GM12878 (cell line): Measurements from ENCODE around the gene NFE2. TPM values are rescaled to one million over a fixed set of nuclear protein-coding genes. Genes with fewer than 3 reads are reported as not detected.

Experiments used
- ATAC-seq: fragments of 200-7000 bp; cut with Tn5 transposase; 3 replicates; pipeline ENCODE4 v1.9.1; 2020; ENCODE audit warnings: mild to moderate bottlenecking, moderate library complexity
- BruUV-seq: library from RNA; stranded (reverse); fragments of 400-500 nt; replicated peaks from 2 replicates; lab custom pipeline; 2021; lab: Mats Ljungman, UMichigan
- CTCF ChIA-PET: fragments of 300-600 bp; sonication (Branson Sonifier 250); formaldehyde crosslinking; extraction: SDS; loops from one replicate; lab custom pipeline; 2021; ENCODE audit warnings: inconsistent platforms; lab: Yijun Ruan, JAX
- POLR2A ChIA-PET: fragments of 350-600 bp; formaldehyde crosslinking; extraction: SDS; loops from one replicate; lab custom pipeline; 2021; ENCODE audit warnings: inconsistent platforms; lab: Charles Lee
- RAD21 ChIA-PET: fragments of 300-600 bp; sonication (Branson Sonifier 250); formaldehyde crosslinking; loops from one replicate; lab custom pipeline; 2023; ENCODE audit warnings: antibody characterized with exemption; ENCODE audit not compliant: unreplicated experiment; lab: Charles Lee
- SMC1A ChIA-PET: fragments of 300-600 bp; sonication (Branson Sonifier 250); formaldehyde crosslinking; loops from one replicate; lab custom pipeline; 2023; ENCODE audit not compliant: unreplicated experiment, uncharacterized antibody; lab: Charles Lee
- DNase-seq: peaks from one replicate; pipeline ENCODE4 v3.0.0-alpha.2; 2011; ENCODE audit warnings: low read depth, low spot score
- FAIRE-seq: peaks from 3 replicates; lab custom pipeline; 2011; peaks lifted over from hg19 to GRCh38; lab: Jason Lieb, UNC
- H2AFZ ChIP-seq: 2 replicates; pipeline ENCODE4 v1.6.0; 2011; ENCODE audit warnings: low read depth, low read length, control low read depth; ENCODE audit not compliant: control insufficient read depth
- H3K27ac ChIP-seq: 2 replicates; pipeline ENCODE4 v1.5.1; 2011; ENCODE audit warnings: control low read depth; ENCODE audit not compliant: control insufficient read depth, insufficient read depth
- H3K27me3 ChIP-seq, 2 experiments: replicated peaks in 1 of 2; 2 replicates each; pipeline versions ENCODE4 v1.6.0 to v1.6.1; 2011; ENCODE audit warnings: low read length in 1 of 2; ENCODE audit not compliant: control insufficient read depth in 2 of 2, insufficient read depth in 2 of 2
- H3K36me3 ChIP-seq, 2 experiments: 2 replicates each; pipeline ENCODE4 v1.5.1; 2011; ENCODE audit warnings: low read length in 1 of 2; ENCODE audit not compliant: control insufficient read depth in 2 of 2, insufficient read depth in 2 of 2
- H3K4me1 ChIP-seq: 2 replicates; pipeline ENCODE4 v1.6.1; 2011; ENCODE audit warnings: mild to moderate bottlenecking, low read length, moderate library complexity, mixed read lengths; ENCODE audit not compliant: control insufficient read depth, insufficient read depth
- H3K4me2 ChIP-seq: 2 replicates; pipeline ENCODE4 v1.6.0; 2011; ENCODE audit warnings: control low read depth; ENCODE audit not compliant: control insufficient read depth, insufficient read depth
- H3K4me3 ChIP-seq: fragments of 200-600 bp; sonication (generic); 2 replicates; pipeline ENCODE4 v1.5.1; 2016
- H3K79me2 ChIP-seq: 2 replicates; pipeline ENCODE4 v1.6.0; 2011; ENCODE audit warnings: low read length; ENCODE audit not compliant: control insufficient read depth, insufficient read depth
- H3K9ac ChIP-seq: 2 replicates; pipeline ENCODE4 v1.8.0; 2011; ENCODE audit warnings: low read length, control low read depth, mixed read lengths; ENCODE audit not compliant: control insufficient read depth, insufficient read depth
- H3K9me3 ChIP-seq: replicated peaks from 3 replicates; pipeline ENCODE4 v1.5.1; 2011; ENCODE audit warnings: mild to moderate bottlenecking, low read length; ENCODE audit not compliant: control insufficient read depth, insufficient read depth
- H4K20me1 ChIP-seq: 2 replicates; pipeline ENCODE4 v1.6.0; 2011; ENCODE audit not compliant: control insufficient read depth, insufficient read depth
- CBFB ChIP-seq: IDR thresholded peaks from 2 replicates; pipeline ENCODE4 v1.6.1; 2016; ENCODE audit warnings: antibody characterized with exemption, low read depth
- CBX3 ChIP-seq: fragments of 200-600 bp; sonication (generic); IDR thresholded peaks from 2 replicates; pipeline ENCODE4 v1.6.1; 2016; ENCODE audit warnings: low read depth, borderline replicate concordance
- CHD1 ChIP-seq: IDR thresholded peaks from 2 replicates; pipeline ENCODE4 v1.6.1; 2012; ENCODE audit warnings: low read depth, low read length, improper control_type of control experiment
- CHD4 ChIP-seq: fragments of 200-600 bp; sonication (generic); IDR thresholded peaks from 2 replicates; pipeline ENCODE4 v1.6.1; 2016; ENCODE audit warnings: mild to moderate bottlenecking
- FOXM1 ChIP-seq: IDR thresholded peaks from 2 replicates; pipeline ENCODE4 v1.6.1; 2012; ENCODE audit warnings: low read depth, mild to moderate bottlenecking, inconsistent platforms, low read length, moderate library complexity
- HCFC1 ChIP-seq: fragments of 150-350 bp; IDR thresholded peaks from 2 replicates; pipeline ENCODE4 v1.6.1; 2014; ENCODE audit warnings: low read length
- HDGF ChIP-seq: fragments of 450-650 bp; IDR thresholded peaks from 2 replicates; pipeline ENCODE4 v1.6.1; 2016; ENCODE audit warnings: antibody characterized with exemption
- JUND ChIP-seq: IDR thresholded peaks from 2 replicates; pipeline ENCODE4 v1.6.1; 2012; ENCODE audit warnings: low read depth, mild to moderate bottlenecking, low read length, improper control_type of control experiment, moderate library complexity
- SIN3A ChIP-seq: IDR thresholded peaks from 2 replicates; pipeline ENCODE4 v1.6.1; 2012; ENCODE audit warnings: low read depth, low read length, improper control_type of control experiment
- SMAD5 ChIP-seq: IDR thresholded peaks from 2 replicates; pipeline ENCODE4 v1.6.1; 2016; ENCODE audit warnings: antibody characterized with exemption, low read depth
- WGBS: methylation state at CpG from one replicate; pipeline ENCODE4 v1.1.6; 2016; ENCODE audit warnings: low lambda C conversion rate; ENCODE audit not compliant: insufficient replicate concordance, insufficient coverage; ENCODE audit errors: missing lambda C conversion rate; 5-methylcytosine and 5-hydroxymethylcytosine counted together
- in situ Hi-C: fragments of 300-500 bp; cut with MboI; formaldehyde crosslinking; loops from 9 replicates; pipeline ENCODE4 v1.14.3; 2018; ENCODE audit warnings: mixed read lengths
- intact Hi-C: fragments of 100-400 bp; cut with micrococcal nuclease; formaldehyde crosslinking; loops from one replicate; pipeline ENCODE4 v1.14.2; 2022; ENCODE audit not compliant: unreplicated experiment
- polyA plus RNA-seq, 11 experiments: library from polyadenylated mRNA; depleted of rRNA in 4 of 11; unstranded in 6 of 11; stranded (reverse) in 5 of 11; fragments of >200 nt; fragmentation: Nextera tagmentation in 4 of 11; fragmentation: Illumina TruSeq in 1 of 11; extraction: Ambion mirVana in 4 of 11; extraction: Trizol in 1 of 11; gene quantifications; 1 replicate in 1 of 11; 2 replicates in 10 of 11; pipeline versions ENCODE4 v1.2.1 to v1.2.3, GENCODE V29; 2011 to 2016; ENCODE audit warnings: inconsistent platforms in 2 of 11, missing spikeins in 2 of 11, low read depth in 1 of 11
- total RNA-seq, 4 experiments: library from RNA; depleted of rRNA in 3 of 4; stranded (reverse); fragments of >200 nt in 3 of 4; fragmentation: Illumina TruSeq in 1 of 4; extraction: Trizol in 1 of 4; gene quantifications; 2 replicates each; pipeline versions ENCODE4 v1.2.1 to v1.2.3, GENCODE V29; 2013 to 2021
- TF ChIP-seq, protein P1 (sequence below): fragments of 450-650 bp; IDR thresholded peaks from 2 replicates; pipeline ENCODE4 v1.6.1; 2016; ENCODE audit warnings: mild to moderate bottlenecking
- TF ChIP-seq, protein P2 (sequence below): fragments of 450-650 bp; IDR thresholded peaks from 2 replicates; pipeline ENCODE4 v1.6.1; 2018; ENCODE audit warnings: mild to moderate bottlenecking, low read depth, moderate library complexity; ENCODE audit not compliant: partially characterized antibody
- TF ChIP-seq, protein P3 (sequence below): IDR thresholded peaks from 2 replicates; pipeline ENCODE4 v1.6.1; 2012; ENCODE audit warnings: low read length, inconsistent platforms

NFE2 gene
- total and polyA plus RNA-seq, 10 of the 15 experiments (the other 5 are each of a cell fraction or from before 2014, with no cell fraction given): 0.06 to 0.28 TPM; not detected in 8

DNA sequence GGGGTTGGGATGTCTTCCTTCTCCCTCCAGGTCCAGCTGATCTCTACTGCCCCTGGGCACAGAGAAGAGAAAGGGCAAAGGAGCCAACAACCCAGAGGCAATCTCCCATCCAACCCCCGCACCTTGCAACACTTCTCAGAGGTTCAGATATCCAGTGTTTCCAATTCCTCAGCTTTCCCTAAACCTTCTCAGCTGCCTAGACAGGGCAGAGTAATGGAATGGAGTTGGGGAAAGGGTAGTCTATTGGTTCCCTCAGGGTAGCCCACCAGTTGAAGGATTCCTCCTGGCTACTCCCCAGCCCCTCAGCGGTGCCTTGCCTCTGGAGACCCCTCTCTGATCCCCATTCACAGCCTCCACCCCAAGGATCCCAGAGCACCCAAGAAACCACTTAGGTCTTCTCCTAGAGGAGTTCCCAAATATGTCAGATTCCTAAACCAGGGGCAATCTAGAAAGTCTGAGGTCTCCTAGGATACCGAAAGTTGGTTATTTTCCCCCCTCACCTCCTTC lies 537 bp downstream of the NFE2 start:
- no peak for TF ChIP-seq FOXM1
- TF ChIP-seq SMAD5: no peak
- TF ChIP-seq CBFB: no peak
- TF ChIP-seq, protein P1, sequence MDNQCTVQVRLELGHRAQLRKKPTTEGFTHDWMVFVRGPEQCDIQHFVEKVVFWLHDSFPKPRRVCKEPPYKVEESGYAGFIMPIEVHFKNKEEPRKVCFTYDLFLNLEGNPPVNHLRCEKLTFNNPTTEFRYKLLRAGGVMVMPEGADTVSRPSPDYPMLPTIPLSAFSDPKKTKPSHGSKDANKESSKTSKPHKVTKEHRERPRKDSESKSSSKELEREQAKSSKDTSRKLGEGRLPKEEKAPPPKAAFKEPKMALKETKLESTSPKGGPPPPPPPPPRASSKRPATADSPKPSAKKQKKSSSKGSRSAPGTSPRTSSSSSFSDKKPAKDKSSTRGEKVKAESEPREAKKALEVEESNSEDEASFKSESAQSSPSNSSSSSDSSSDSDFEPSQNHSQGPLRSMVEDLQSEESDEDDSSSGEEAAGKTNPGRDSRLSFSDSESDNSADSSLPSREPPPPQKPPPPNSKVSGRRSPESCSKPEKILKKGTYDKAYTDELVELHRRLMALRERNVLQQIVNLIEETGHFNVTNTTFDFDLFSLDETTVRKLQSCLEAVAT: no peak
- TF ChIP-seq CHD1: no peak
- TF ChIP-seq HDGF: no peak
- no peak for TF ChIP-seq CHD4
- TF ChIP-seq CBX3: no peak
- TF ChIP-seq SIN3A: no peak
- no peak for TF ChIP-seq JUND
- TF ChIP-seq HCFC1: no peak
- TF ChIP-seq, protein P2, sequence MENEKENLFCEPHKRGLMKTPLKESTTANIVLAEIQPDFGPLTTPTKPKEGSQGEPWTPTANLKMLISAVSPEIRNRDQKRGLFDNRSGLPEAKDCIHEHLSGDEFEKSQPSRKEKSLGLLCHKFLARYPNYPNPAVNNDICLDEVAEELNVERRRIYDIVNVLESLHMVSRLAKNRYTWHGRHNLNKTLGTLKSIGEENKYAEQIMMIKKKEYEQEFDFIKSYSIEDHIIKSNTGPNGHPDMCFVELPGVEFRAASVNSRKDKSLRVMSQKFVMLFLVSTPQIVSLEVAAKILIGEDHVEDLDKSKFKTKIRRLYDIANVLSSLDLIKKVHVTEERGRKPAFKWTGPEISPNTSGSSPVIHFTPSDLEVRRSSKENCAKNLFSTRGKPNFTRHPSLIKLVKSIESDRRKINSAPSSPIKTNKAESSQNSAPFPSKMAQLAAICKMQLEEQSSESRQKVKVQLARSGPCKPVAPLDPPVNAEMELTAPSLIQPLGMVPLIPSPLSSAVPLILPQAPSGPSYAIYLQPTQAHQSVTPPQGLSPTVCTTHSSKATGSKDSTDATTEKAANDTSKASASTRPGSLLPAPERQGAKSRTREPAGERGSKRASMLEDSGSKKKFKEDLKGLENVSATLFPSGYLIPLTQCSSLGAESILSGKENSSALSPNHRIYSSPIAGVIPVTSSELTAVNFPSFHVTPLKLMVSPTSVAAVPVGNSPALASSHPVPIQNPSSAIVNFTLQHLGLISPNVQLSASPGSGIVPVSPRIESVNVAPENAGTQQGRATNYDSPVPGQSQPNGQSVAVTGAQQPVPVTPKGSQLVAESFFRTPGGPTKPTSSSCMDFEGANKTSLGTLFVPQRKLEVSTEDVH: no peak
- TF ChIP-seq, protein P3, sequence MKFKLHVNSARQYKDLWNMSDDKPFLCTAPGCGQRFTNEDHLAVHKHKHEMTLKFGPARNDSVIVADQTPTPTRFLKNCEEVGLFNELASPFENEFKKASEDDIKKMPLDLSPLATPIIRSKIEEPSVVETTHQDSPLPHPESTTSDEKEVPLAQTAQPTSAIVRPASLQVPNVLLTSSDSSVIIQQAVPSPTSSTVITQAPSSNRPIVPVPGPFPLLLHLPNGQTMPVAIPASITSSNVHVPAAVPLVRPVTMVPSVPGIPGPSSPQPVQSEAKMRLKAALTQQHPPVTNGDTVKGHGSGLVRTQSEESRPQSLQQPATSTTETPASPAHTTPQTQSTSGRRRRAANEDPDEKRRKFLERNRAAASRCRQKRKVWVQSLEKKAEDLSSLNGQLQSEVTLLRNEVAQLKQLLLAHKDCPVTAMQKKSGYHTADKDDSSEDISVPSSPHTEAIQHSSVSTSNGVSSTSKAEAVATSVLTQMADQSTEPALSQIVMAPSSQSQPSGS: no peak
- no peak for DNase-seq
- in situ Hi-C loops: no loop called here
- Histone ChIP-seq H3K9ac (no peak overlapping the region), H4K20me1 (no peaks in the 10 kb centered on the region), H3K4me2 (no peak overlapping the region), H3K27ac (no peak overlapping the region), H3K36me3 (no peaks in the 10 kb centered on the region), H2AFZ (no peak overlapping the region), H3K9me3 (no peaks in the 10 kb centered on the region), H3K4me1 (0 out of 2 replicates have a peak, but pooled peaks cover 3% of the 10 kb centered on the region), H3K4me3 (no peak overlapping the region), H3K27me3 (peaks cover 12 to 29% of the 10 kb centered on the region in 2 experiments), H3K79me2 (no peaks in the 10 kb centered on the region)
- ATAC-seq: no peak
- ChIA-PET SMC1A (interaction anchor here (0.7 to 1.5 kb wide), 3 partner anchors 24 to 280 kb away, joined by 3 to 5 read pairs (median 3); partner anchors contain the start of gene COPZ1), CTCF (interaction anchor here (0.9 to 2.0 kb wide), 7 partner anchors 8 to 68 kb away, joined by 3 to 7 read pairs (median 4); partner anchors contain the start of gene COPZ1), RAD21 (no interaction called here), POLR2A (interaction anchor here (0.7 kb wide), 1 partner anchor 42 kb away, joined by 8 read pairs; no protein-coding TSS in a partner anchor)
- intact Hi-C loops: no loop called here
- no peak for FAIRE-seq
- no TSS peak for BruUV-seq
- WGBS: 0% methylated on average over 3 of the region's 3 CpGs
